ENCODE measurements around the gene BNC1.
A peak's percentile ranks its signal among the peaks of the same experiment; 100 is the strongest.

The BNC1 gene

GRCh38 chr15:83300826-83301225 lies 16.4 kb upstream of the BNC1 start:
- DNase-seq (ENCODE audit: low read depth) = no peak
- no peak overlapping the region for H3K4me3 ChIP-seq (ENCODE audit: control insufficient read depth, low read depth, low read length)
- TF ChIP-seq CTCF (IDR thresholded peaks at IDR 0.05; ENCODE audit: control insufficient read depth, insufficient read depth, low read depth, low read length, missing control alignments) = no peak

GRCh38 chr15:83299462-83299861 lies 15.0 kb upstream of the BNC1 start:
- no peak overlapping the region for H3K4me3 ChIP-seq (ENCODE audit: control insufficient read depth, low read depth, low read length)

GRCh38 chr15:83295417-83295816 lies 11.0 kb upstream of the BNC1 start:
- no peak for TF ChIP-seq CTCF (IDR thresholded peaks at IDR 0.05; ENCODE audit: control insufficient read depth, insufficient read depth, low read depth, low read length, missing control alignments)
- no peak for DNase-seq (ENCODE audit: low read depth)
- H3K4me3 ChIP-seq (ENCODE audit: control insufficient read depth, low read depth, low read length) = no peak overlapping the region

More at GRCh38 chr15:83299462-83299861, 15.0 kb upstream of the BNC1 start:
- no peak for TF ChIP-seq CTCF (IDR thresholded peaks at IDR 0.05; ENCODE audit: control insufficient read depth, insufficient read depth, low read depth, low read length, missing control alignments)
- no peak for DNase-seq (ENCODE audit: low read depth)

- TF ChIP-seq CTCF (IDR thresholded peaks at IDR 0.05; ENCODE audit: control insufficient read depth, insufficient read depth, low read depth, low read length, missing control alignments) = no peak
- no peak overlapping the region for H3K4me3 ChIP-seq (ENCODE audit: control insufficient read depth, low read depth, low read length)
- DNase-seq (ENCODE audit: low read depth) = no peak
Observed at GRCh38 chr15:83293201-83293600, 8.7 kb upstream of the BNC1 start.

- no peak for TF ChIP-seq CTCF (IDR thresholded peaks at IDR 0.05; ENCODE audit: control insufficient read depth, insufficient read depth, low read depth, low read length, missing control alignments)
- DNase-seq (ENCODE audit: low read depth) = peak; percentile 59
- H3K4me3 ChIP-seq (ENCODE audit: control insufficient read depth, low read depth, low read length) = no peak overlapping the region
Observed at GRCh38 chr15:83292317-83292716, 7.9 kb upstream of the BNC1 start.

- no peak for DNase-seq (ENCODE audit: low read depth)
- no peak for TF ChIP-seq CTCF (IDR thresholded peaks at IDR 0.05; ENCODE audit: control insufficient read depth, insufficient read depth, low read depth, low read length, missing control alignments)
- no peak overlapping the region for H3K4me3 ChIP-seq (ENCODE audit: control insufficient read depth, low read depth, low read length)
Observed at GRCh38 chr15:83290236-83290635, 5.8 kb upstream of the BNC1 start.

- no peak overlapping the region for H3K4me3 ChIP-seq (ENCODE audit: control insufficient read depth, low read depth, low read length)
- DNase-seq (ENCODE audit: low read depth) = peak; percentile 44
- TF ChIP-seq CTCF (IDR thresholded peaks at IDR 0.05; ENCODE audit: control insufficient read depth, insufficient read depth, low read depth, low read length, missing control alignments) = no peak
Observed at GRCh38 chr15:83289160-83289559, 4.7 kb upstream of the BNC1 start.

All from AG09309 (cell line).